Natural killer cell (primary cell): ENCODE measurements around the gene CAMP. TPM values are rescaled to one million over a fixed set of nuclear protein-coding genes. Genes with fewer than 3 reads are reported as not detected.
A peak's percentile ranks its signal among the peaks of the same experiment; 100 is the strongest.

Source experiments
- ATAC-seq, 3 donors: fragments of 150-1000 bp in 2 of 3; fragments of 200-7000 bp in 1 of 3; cut with Tn5 transposase; 1 replicate in 1 of 3; 2 replicates in 2 of 3; pipeline ENCODE4 v1.10.0; 2021; ENCODE audit warnings: mild to moderate bottlenecking in 2 of 3, moderate library complexity in 2 of 3
- DNase-seq, 2 donors: peaks; one replicate each; pipeline versions ENCODE4 v3.0.0 to v3.0.0-alpha.2; 2013 to 2021; ENCODE audit warnings: mixed read lengths in 1 of 2
- H3K27ac ChIP-seq: one replicate; pipeline ENCODE4 v1.5.1; 2013; ENCODE audit warnings: mild to moderate bottlenecking, low read length
- H3K27me3 ChIP-seq: one replicate; pipeline ENCODE4 v1.6.1; 2013; ENCODE audit warnings: low read length; ENCODE audit not compliant: control insufficient read depth, insufficient read depth
- H3K36me3 ChIP-seq: one replicate; pipeline ENCODE4 v1.6.1; 2013; ENCODE audit warnings: low read length; ENCODE audit not compliant: control insufficient read depth, insufficient read depth
- H3K4me1 ChIP-seq: one replicate; pipeline ENCODE4 v1.6.1; 2013; ENCODE audit warnings: low read length; ENCODE audit not compliant: control insufficient read depth, insufficient read depth
- H3K4me3 ChIP-seq: one replicate; pipeline ENCODE4 v1.5.1; 2013; ENCODE audit warnings: low read length
- H3K9me3 ChIP-seq: one replicate; pipeline ENCODE4 v1.6.1; 2013; ENCODE audit warnings: low read length; ENCODE audit not compliant: control insufficient read depth, insufficient read depth
- H3K27ac Mint-ChIP-seq, 2 donors: one replicate each; pipeline ENCODE4 v1.8.0; 2022; ENCODE audit warnings: mild to moderate bottlenecking in 2 of 2, mixed read lengths in 2 of 2, moderate library complexity in 1 of 2
- H3K27me3 Mint-ChIP-seq, 2 donors: one replicate each; pipeline ENCODE4 v1.8.0; 2022; ENCODE audit warnings: low read depth in 2 of 2, mixed read lengths in 2 of 2
- H3K36me3 Mint-ChIP-seq: one replicate; pipeline ENCODE4 v1.8.0; 2022; ENCODE audit warnings: mixed read lengths
- H3K4me1 Mint-ChIP-seq, 2 donors: one replicate each; pipeline ENCODE4 v1.8.0; 2022; ENCODE audit warnings: mixed read lengths in 2 of 2
- H3K4me3 Mint-ChIP-seq: one replicate; pipeline ENCODE4 v1.8.0; 2022; ENCODE audit warnings: mild to moderate bottlenecking, moderate library complexity, mixed read lengths
- H3K9me3 Mint-ChIP-seq, 2 donors: one replicate each; pipeline ENCODE4 v1.8.0; 2022; ENCODE audit warnings: mixed read lengths in 2 of 2
- WGBS: methylation state at CpG from one replicate; pipeline ENCODE4 v1.1.7; 2013; ENCODE audit warnings: missing lambda C conversion rate; ENCODE audit not compliant: insufficient coverage; 5-methylcytosine and 5-hydroxymethylcytosine counted together
- intact Hi-C: fragments of 100-400 bp; cut with micrococcal nuclease; formaldehyde crosslinking; loops from one replicate; pipeline ENCODE4 v1.14.2; 2022
- total RNA-seq, 4 donors: library from RNA; stranded (reverse); fragments of 120-200 nt in 1 of 4; gene quantifications; one replicate each; pipeline versions ENCODE4 v1.2.3 to v1.2.4, GENCODE V29; 2013 to 2022
- TF ChIP-seq, protein P1 (sequence below): fragments of 200-600 bp; IDR thresholded peaks from one replicate; pipeline ENCODE4 v1.8.0; 2022; ENCODE audit warnings: antibody characterized with exemption

The CAMP gene
- total RNA-seq, 3 donors from 2014 or later (not counting 1 experiment from before 2014, with no cell fraction given), result not detected

DNA sequence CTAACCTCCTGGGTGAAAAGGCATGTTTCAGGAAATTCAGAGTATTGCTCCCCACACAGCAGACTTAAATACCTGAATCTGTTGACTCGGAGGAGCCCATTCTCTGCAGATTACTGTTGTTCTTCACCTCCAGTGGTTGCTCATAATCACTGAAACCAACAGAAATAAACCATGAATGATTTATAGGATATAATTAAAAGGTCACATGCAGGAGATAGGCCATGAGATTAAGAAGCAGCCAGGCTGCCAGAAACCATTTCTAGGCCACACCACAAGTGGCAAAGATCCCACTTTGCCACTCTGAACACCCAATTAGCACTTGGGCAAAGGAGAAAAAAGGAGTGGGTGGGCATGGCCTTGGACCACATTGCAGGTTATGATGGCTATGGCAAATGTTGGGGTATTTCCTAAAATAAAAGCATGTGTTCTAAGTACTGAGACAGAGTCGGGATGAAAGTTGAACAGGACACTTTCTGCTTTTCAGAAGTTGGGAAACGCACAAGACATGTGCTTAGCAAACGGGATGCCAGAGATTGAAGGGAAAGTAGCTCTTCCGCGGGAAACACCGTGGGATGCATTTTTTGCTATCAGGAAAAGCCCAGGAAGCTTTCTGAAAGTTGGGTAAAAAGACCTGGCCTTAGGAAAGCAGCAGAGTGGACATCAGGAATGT is 36.5 kb upstream of the CAMP start:
- ATAC-seq (no peak), DNase-seq (no peak)
- peaks cover 15 to 18% of the 10 kb centered on the region in 2 donors for H3K4me1 Mint-ChIP-seq
- no peaks in the 10 kb centered on the region for H3K9me3 Mint-ChIP-seq
- H3K4me3 Mint-ChIP-seq, result peak overlapping the region; percentile 88
- intact Hi-C loops, result no loop called here
- Histone ChIP-seq H3K27ac (no peak overlapping the region), H3K4me1 (peaks cover 13% of the 10 kb centered on the region), H3K36me3 (no peaks in the 10 kb centered on the region), H3K27me3 (no peaks in the 10 kb centered on the region), H3K9me3 (no peaks in the 10 kb centered on the region), H3K4me3 (no peak overlapping the region)
- 62% methylated on average over 7 of the region's 7 CpGs for WGBS
- peak overlapping the region in 1 of 2 donors; percentile 47 for H3K27ac Mint-ChIP-seq
- TF ChIP-seq, protein P1, sequence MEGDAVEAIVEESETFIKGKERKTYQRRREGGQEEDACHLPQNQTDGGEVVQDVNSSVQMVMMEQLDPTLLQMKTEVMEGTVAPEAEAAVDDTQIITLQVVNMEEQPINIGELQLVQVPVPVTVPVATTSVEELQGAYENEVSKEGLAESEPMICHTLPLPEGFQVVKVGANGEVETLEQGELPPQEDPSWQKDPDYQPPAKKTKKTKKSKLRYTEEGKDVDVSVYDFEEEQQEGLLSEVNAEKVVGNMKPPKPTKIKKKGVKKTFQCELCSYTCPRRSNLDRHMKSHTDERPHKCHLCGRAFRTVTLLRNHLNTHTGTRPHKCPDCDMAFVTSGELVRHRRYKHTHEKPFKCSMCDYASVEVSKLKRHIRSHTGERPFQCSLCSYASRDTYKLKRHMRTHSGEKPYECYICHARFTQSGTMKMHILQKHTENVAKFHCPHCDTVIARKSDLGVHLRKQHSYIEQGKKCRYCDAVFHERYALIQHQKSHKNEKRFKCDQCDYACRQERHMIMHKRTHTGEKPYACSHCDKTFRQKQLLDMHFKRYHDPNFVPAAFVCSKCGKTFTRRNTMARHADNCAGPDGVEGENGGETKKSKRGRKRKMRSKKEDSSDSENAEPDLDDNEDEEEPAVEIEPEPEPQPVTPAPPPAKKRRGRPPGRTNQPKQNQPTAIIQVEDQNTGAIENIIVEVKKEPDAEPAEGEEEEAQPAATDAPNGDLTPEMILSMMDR, result no peak
- H3K27me3 Mint-ChIP-seq, result peaks cover 0 to 8% of the 10 kb centered on the region in 2 donors
- no peaks in the 10 kb centered on the region for H3K36me3 Mint-ChIP-seq

DNA sequence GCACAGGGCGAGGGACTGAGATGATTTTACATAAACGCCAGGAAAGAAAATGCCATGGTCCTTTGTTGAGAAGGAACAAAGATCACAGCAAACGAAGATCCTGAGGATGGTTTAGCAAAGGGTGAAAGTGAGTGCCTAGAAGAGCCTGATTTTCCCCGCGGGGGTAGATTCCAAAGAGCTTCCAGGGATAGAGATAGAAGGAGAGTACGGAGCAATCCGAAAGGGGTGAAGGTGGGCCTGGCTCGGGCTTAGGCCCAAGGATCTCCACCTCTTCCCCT is 36.1 kb upstream of the CAMP start:
- H3K4me1 Mint-ChIP-seq, result peaks cover 15 to 18% of the 10 kb centered on the region in 2 donors
- peak overlapping the region; percentile 88 for H3K4me3 Mint-ChIP-seq
- H3K27me3 ChIP-seq, result no peaks in the 10 kb centered on the region
- no peak overlapping the region for H3K27ac ChIP-seq
- peaks cover 0 to 8% of the 10 kb centered on the region in 2 donors for H3K27me3 Mint-ChIP-seq
- DNase-seq (no peak), ATAC-seq (no peak)
- H3K9me3 Mint-ChIP-seq, result no peaks in the 10 kb centered on the region
- peaks cover 13% of the 10 kb centered on the region for H3K4me1 ChIP-seq
- no peaks in the 10 kb centered on the region for H3K36me3 ChIP-seq
- TF ChIP-seq, protein P1, result no peak
- peak overlapping the region; percentile 40 for H3K4me3 ChIP-seq
- intact Hi-C loops, result no loop called here
- H3K9me3 ChIP-seq, result no peaks in the 10 kb centered on the region
- peak overlapping the region in 1 of 2 donors; percentile 47 for H3K27ac Mint-ChIP-seq
- 20% methylated on average over 8 of the region's 8 CpGs for WGBS
- H3K36me3 Mint-ChIP-seq, result no peaks in the 10 kb centered on the region

DNA sequence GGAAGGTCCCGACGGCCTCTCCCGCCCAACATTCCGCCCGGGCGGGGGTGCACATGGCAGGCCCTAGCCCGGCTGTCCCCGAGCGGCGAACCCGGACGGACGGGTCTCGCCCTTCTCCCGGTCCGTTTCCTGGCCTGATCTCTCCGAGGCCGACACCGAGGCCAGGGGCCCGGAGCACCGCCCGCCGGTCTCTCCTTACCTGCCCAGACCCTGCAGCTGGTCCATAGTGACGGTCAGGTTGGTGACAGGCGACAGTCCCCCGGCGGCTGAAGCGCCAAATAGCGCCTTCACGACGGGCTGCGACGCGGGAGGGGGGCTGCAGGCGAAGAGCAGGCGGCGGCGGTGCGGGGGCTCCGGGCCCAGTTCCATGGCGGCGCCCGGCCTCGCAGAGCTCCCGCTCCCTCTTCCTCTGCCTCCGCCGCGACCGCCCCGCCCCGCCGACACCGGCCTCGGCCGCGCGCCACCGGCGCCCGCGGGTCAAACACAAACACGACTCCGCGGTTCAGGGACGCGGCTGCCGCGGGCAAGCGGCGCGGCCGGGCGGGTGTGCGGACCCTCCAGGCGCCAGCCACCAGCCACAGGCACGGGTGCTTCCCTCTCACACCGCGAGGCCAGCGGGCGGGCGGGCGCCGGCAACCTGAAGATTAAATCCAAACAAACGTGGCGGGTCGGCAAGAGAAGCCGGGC is 35.6 kb upstream of the CAMP start:
- no peak overlapping the region for H3K27ac ChIP-seq
- H3K27ac Mint-ChIP-seq, result peak overlapping the region in 1 of 2 donors; percentile 72
- no peaks in the 10 kb centered on the region for H3K36me3 ChIP-seq
- ATAC-seq (peak in 2 of 3 donors; percentile 2 to 6), DNase-seq (peak; percentile 20 to 48)
- peaks cover 0 to 8% of the 10 kb centered on the region in 2 donors for H3K27me3 Mint-ChIP-seq
- no peaks in the 10 kb centered on the region for H3K27me3 ChIP-seq
- peaks cover 15 to 18% of the 10 kb centered on the region in 2 donors for H3K4me1 Mint-ChIP-seq
- H3K4me3 ChIP-seq, result peak overlapping the region; percentile 78
- no peaks in the 10 kb centered on the region for H3K9me3 ChIP-seq
- under 1% methylated on average over 87 of the region's 87 CpGs for WGBS
- intact Hi-C loops, result loop anchor here (1.0 kb wide), 1 partner anchor 54 kb away; the partner anchor contains the start of gene ZNF589
- H3K9me3 Mint-ChIP-seq, result no peaks in the 10 kb centered on the region
- TF ChIP-seq, protein P1, result no peak
- peaks cover 13% of the 10 kb centered on the region for H3K4me1 ChIP-seq
- H3K36me3 Mint-ChIP-seq, result no peaks in the 10 kb centered on the region
- H3K4me3 Mint-ChIP-seq, result peak overlapping the region; percentile 96
